PFSK-1 (cell line): ENCODE results near the gene LCORL.

Source experiments
- FOXP2 ChIP-seq: optimal IDR thresholded peaks from 2 replicates; pipeline ENCODE3; 2011; ENCODE audit warnings: borderline replicate concordance, control low read depth, inconsistent platforms; ENCODE audit not compliant: insufficient read depth; ENCODE audit errors: extremely low read length, extremely low read depth
- POLR2AphosphoS5 ChIP-seq: IDR thresholded peaks from 2 replicates; pipeline ENCODE4 v1.6.1; 2012; ENCODE audit warnings: low read depth, mild to moderate bottlenecking, control low read depth, low read length, moderate library complexity
- REST ChIP-seq, 2 experiments: IDR thresholded peaks; 2 replicates each; pipeline versions ENCODE4 v1.6.1 to v1.8.0; 2011 to 2012; ENCODE audit warnings: low read depth in 2 of 2, low read length in 2 of 2, control low read depth in 1 of 2, inconsistent platforms in 1 of 2, mild to moderate bottlenecking in 1 of 2, moderate library complexity in 1 of 2; ENCODE audit not compliant: insufficient read depth in 1 of 2
- SIN3A ChIP-seq: IDR thresholded peaks from 2 replicates; pipeline ENCODE4 v1.6.1; 2012; ENCODE audit warnings: mild to moderate bottlenecking, low read length, moderate library complexity, borderline replicate concordance; ENCODE audit not compliant: insufficient read depth
- TAF1 ChIP-seq: IDR thresholded peaks from 2 replicates; pipeline ENCODE4 v1.6.1; 2012; ENCODE audit warnings: low read length, control low read depth, borderline replicate concordance; ENCODE audit not compliant: insufficient read depth

Gene LCORL

GRCh38 chr4:17939054-17939453 is 82.5 kb downstream of the LCORL start:
- no peak for TF ChIP-seq TAF1
- TF ChIP-seq POLR2AphosphoS5, result no peak
- TF ChIP-seq REST (IDR thresholded peaks at IDR 0.05; ENCODE audit: insufficient read depth in 1 of 2, low read depth in 2 of 2, low read length in 2 of 2), result no peak
- no peak for TF ChIP-seq SIN3A
- TF ChIP-seq FOXP2, result no peak

GRCh38 chr4:17934286-17934685 is 87.3 kb downstream of the LCORL start:
- TF ChIP-seq TAF1, result no peak
- no peak for TF ChIP-seq FOXP2
- TF ChIP-seq POLR2AphosphoS5, result no peak
- no peak for TF ChIP-seq REST (IDR thresholded peaks at IDR 0.05; ENCODE audit: insufficient read depth in 1 of 2, low read depth in 2 of 2, low read length in 2 of 2)
- no peak for TF ChIP-seq SIN3A

GRCh38 chr4:17933126-17933525 is 88.4 kb downstream of the LCORL start:
- TF ChIP-seq SIN3A (no peak), POLR2AphosphoS5 (no peak), REST (IDR thresholded peaks at IDR 0.05; ENCODE audit: insufficient read depth in 1 of 2, low read depth in 2 of 2, low read length in 2 of 2) (no peak), TAF1 (no peak), FOXP2 (no peak)

- no peak for TF ChIP-seq POLR2AphosphoS5
- TF ChIP-seq REST (IDR thresholded peaks at IDR 0.05; ENCODE audit: insufficient read depth in 1 of 2, low read depth in 2 of 2, low read length in 2 of 2), result no peak
- no peak for TF ChIP-seq FOXP2
- no peak for TF ChIP-seq TAF1
- TF ChIP-seq SIN3A, result no peak
Measured at GRCh38 chr4:17932041-17932440, 89.5 kb downstream of the LCORL start.

- TF ChIP-seq TAF1, result no peak
- no peak for TF ChIP-seq SIN3A
- no peak for TF ChIP-seq POLR2AphosphoS5
- no peak for TF ChIP-seq FOXP2
- no peak for TF ChIP-seq REST (IDR thresholded peaks at IDR 0.05; ENCODE audit: insufficient read depth in 1 of 2, low read depth in 2 of 2, low read length in 2 of 2)
Measured at GRCh38 chr4:17930256-17930655, 91.3 kb downstream of the LCORL start.
